AG09319 (cell line): ENCODE results near the gene PHF20.

ENCODE experiments used
- DNase-seq: peaks from one replicate; pipeline ENCODE4 v3.0.0-alpha.2; 2010; ENCODE audit warnings: low read depth; ENCODE audit errors: extremely low read depth
- CTCF ChIP-seq: IDR thresholded peaks from 2 replicates; pipeline ENCODE4 v1.5.1; 2011; ENCODE audit warnings: low read depth, mild to moderate bottlenecking, inconsistent platforms, low read length, moderate library complexity

Gene PHF20

GRCh38 chr20:35729836-35730582 is 41.8 kb upstream of the PHF20 start:
- no peak for TF ChIP-seq CTCF
- DNase-seq = no peak

- TF ChIP-seq CTCF = no peak
- DNase-seq = no peak
These were observed 41.0 kb upstream of the PHF20 start for GRCh38 chr20:35730583-35731468.

- no peak for DNase-seq
- no peak for TF ChIP-seq CTCF
These were observed 40.4 kb upstream of the PHF20 start for GRCh38 chr20:35731469-35731788.

GRCh38 chr20:35731862-35732643 is 39.8 kb upstream of the PHF20 start:
- no peak for DNase-seq

GRCh38 chr20:35732644-35732982 is 39.2 kb upstream of the PHF20 start:
- no peak for TF ChIP-seq CTCF
- no peak for DNase-seq

More at GRCh38 chr20:35731862-35732643, 39.8 kb upstream of the PHF20 start:
- TF ChIP-seq CTCF = no peak

- no peak for TF ChIP-seq CTCF
- DNase-seq = no peak
These were observed 37.4 kb upstream of the PHF20 start for GRCh38 chr20:35734374-35734773.
